ENCODE data around the gene TP73. TPM values are rescaled to one million over a fixed set of nuclear protein-coding genes. Genes with fewer than 3 reads are reported as not detected.
"Not testable (repeated sequence)": the region's sequence is repeated elsewhere in the genome, so short reads cannot be mapped to it uniquely, and the experiment has no call there.

Gene TP73
- polyA plus RNA-seq, 1 donor from 2014 or later: not detected

- Histone ChIP-seq H3K4me2 (ENCODE audit: low read length) (no peak overlapping the region), H2AFZ (ENCODE audit: low read depth, low read length) (peak overlapping the region; percentile 36), H3K9me2 (ENCODE audit: insufficient read depth, low read length) (no peaks in the 10 kb centered on the region), H4K20me1 (ENCODE audit: insufficient read depth) (no peaks in the 10 kb centered on the region), H3K27me3 (ENCODE audit: insufficient read depth, low read depth, low read length) (no peaks in the 10 kb centered on the region), H3K27ac (ENCODE audit: low read length) (no peak overlapping the region), H3K36me3 (ENCODE audit: insufficient read depth, low read length) (no peaks in the 10 kb centered on the region), H3K9ac (ENCODE audit: low read length) (peak overlapping the region; percentile 75), H3K9me3 (ENCODE audit: low read length) (no peaks in the 10 kb centered on the region), H3F3A (ENCODE audit: insufficient read depth, low read length, poor library complexity, severe bottlenecking) (no peaks in the 10 kb centered on the region), H3K79me2 (replicated peaks; ENCODE audit: insufficient read depth, low read length) (peaks cover 5% of the 10 kb centered on the region), H3K4me3 (ENCODE audit: low read length) (peak overlapping the region; percentile 91)
- TF ChIP-seq, protein P1, sequence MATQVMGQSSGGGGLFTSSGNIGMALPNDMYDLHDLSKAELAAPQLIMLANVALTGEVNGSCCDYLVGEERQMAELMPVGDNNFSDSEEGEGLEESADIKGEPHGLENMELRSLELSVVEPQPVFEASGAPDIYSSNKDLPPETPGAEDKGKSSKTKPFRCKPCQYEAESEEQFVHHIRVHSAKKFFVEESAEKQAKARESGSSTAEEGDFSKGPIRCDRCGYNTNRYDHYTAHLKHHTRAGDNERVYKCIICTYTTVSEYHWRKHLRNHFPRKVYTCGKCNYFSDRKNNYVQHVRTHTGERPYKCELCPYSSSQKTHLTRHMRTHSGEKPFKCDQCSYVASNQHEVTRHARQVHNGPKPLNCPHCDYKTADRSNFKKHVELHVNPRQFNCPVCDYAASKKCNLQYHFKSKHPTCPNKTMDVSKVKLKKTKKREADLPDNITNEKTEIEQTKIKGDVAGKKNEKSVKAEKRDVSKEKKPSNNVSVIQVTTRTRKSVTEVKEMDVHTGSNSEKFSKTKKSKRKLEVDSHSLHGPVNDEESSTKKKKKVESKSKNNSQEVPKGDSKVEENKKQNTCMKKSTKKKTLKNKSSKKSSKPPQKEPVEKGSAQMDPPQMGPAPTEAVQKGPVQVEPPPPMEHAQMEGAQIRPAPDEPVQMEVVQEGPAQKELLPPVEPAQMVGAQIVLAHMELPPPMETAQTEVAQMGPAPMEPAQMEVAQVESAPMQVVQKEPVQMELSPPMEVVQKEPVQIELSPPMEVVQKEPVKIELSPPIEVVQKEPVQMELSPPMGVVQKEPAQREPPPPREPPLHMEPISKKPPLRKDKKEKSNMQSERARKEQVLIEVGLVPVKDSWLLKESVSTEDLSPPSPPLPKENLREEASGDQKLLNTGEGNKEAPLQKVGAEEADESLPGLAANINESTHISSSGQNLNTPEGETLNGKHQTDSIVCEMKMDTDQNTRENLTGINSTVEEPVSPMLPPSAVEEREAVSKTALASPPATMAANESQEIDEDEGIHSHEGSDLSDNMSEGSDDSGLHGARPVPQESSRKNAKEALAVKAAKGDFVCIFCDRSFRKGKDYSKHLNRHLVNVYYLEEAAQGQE (IDR thresholded peaks at IDR 0.05; ENCODE audit: borderline replicate concordance): no peak
- TF ChIP-seq RAD21 (conservative IDR thresholded peaks at IDR 0.05) (no peak), CTCF (IDR thresholded peaks at IDR 0.05; ENCODE audit: poor library complexity, severe bottlenecking) (no peak), MXI1 (conservative IDR thresholded peaks at IDR 0.05; ENCODE audit: poor library complexity, severe bottlenecking) (no peak), TAF1 (IDR thresholded peaks at IDR 0.05; ENCODE audit: low read depth) (no peak), EP300 (conservative IDR thresholded peaks at IDR 0.05; ENCODE audit: poor library complexity, severe bottlenecking) (no peak), SMC3 (conservative IDR thresholded peaks at IDR 0.05; ENCODE audit: poor library complexity) (no peak), POLR2AphosphoS5 (IDR thresholded peaks at IDR 0.05) (no peak), EZH2 (IDR thresholded peaks at IDR 0.05; ENCODE audit: borderline replicate concordance, insufficient read depth, low read length, poor library complexity, severe bottlenecking) (no peak)
These were observed 95.6 kb downstream of the TP73 start for GRCh38 chr1:3747903-3748302.

DNA sequence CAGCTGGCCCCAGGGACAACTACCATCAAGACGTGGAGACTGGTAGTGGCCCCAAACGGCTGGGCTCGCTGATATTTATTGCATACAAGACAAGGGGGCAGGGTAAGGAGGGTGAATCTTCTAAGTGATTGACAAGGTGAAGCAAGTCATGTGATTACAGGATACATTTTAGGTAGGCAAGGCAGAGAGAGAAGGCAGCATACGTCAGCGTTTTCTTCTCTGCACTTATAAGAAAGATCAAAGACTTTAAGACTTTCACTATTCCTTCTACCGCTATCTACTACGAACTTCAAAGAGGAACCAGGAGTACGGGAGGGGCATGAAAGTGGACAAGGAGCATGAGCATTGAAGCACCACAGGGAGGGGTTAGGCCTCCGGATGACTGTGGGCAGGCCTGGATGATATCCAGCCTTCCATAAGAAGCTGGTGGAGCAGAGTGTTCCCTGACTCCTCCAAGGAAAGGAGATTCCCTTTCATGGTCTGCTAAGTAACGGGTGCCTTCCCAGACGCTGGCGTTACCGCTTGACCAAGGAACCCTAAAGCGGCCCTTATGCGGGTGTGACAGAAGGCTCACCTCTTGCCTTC lies 96.1 kb downstream of the TP73 start:
- H3F3A ChIP-seq (ENCODE audit: insufficient read depth, low read length, poor library complexity, severe bottlenecking); H2AFZ ChIP-seq (ENCODE audit: low read depth, low read length); H3K4me2 ChIP-seq (ENCODE audit: low read length); H3K27me3 ChIP-seq (ENCODE audit: insufficient read depth, low read depth, low read length); H3K9me3 ChIP-seq (ENCODE audit: low read length); H3K4me3 ChIP-seq (ENCODE audit: low read length); H3K9me2 ChIP-seq (ENCODE audit: insufficient read depth, low read length); H3K27ac ChIP-seq (ENCODE audit: low read length); H3K79me2 ChIP-seq (replicated peaks; ENCODE audit: insufficient read depth, low read length); H3K36me3 ChIP-seq (ENCODE audit: insufficient read depth, low read length); H3K9ac ChIP-seq (ENCODE audit: low read length); H4K20me1 ChIP-seq (ENCODE audit: insufficient read depth): not testable (repeated sequence)

GRCh38 chr1:3749512-3749911 lies 97.2 kb downstream of the TP73 start:
- Histone ChIP-seq H3K4me2 (ENCODE audit: low read length) (no peak overlapping the region), H3K36me3 (ENCODE audit: insufficient read depth, low read length) (no peaks in the 10 kb centered on the region), H3K79me2 (replicated peaks; ENCODE audit: insufficient read depth, low read length) (peaks cover 5% of the 10 kb centered on the region), H2AFZ (ENCODE audit: low read depth, low read length) (no peak overlapping the region), H3K9me2 (ENCODE audit: insufficient read depth, low read length) (no peaks in the 10 kb centered on the region), H4K20me1 (ENCODE audit: insufficient read depth) (no peaks in the 10 kb centered on the region), H3K27me3 (ENCODE audit: insufficient read depth, low read depth, low read length) (no peaks in the 10 kb centered on the region), H3F3A (ENCODE audit: insufficient read depth, low read length, poor library complexity, severe bottlenecking) (no peaks in the 10 kb centered on the region), H3K9me3 (ENCODE audit: low read length) (no peaks in the 10 kb centered on the region), H3K9ac (ENCODE audit: low read length) (no peak overlapping the region), H3K27ac (ENCODE audit: low read length) (no peak overlapping the region), H3K4me3 (ENCODE audit: low read length) (no peak overlapping the region)
- no peak for TF ChIP-seq EZH2 (IDR thresholded peaks at IDR 0.05; ENCODE audit: borderline replicate concordance, insufficient read depth, low read length, poor library complexity, severe bottlenecking)
- TF ChIP-seq, protein P1 (IDR thresholded peaks at IDR 0.05; ENCODE audit: borderline replicate concordance): no peak
- TF ChIP-seq TAF1 (IDR thresholded peaks at IDR 0.05; ENCODE audit: low read depth): no peak
- TF ChIP-seq SMC3 (conservative IDR thresholded peaks at IDR 0.05; ENCODE audit: poor library complexity): no peak
- no peak for TF ChIP-seq CTCF (IDR thresholded peaks at IDR 0.05; ENCODE audit: poor library complexity, severe bottlenecking)
- TF ChIP-seq EP300 (conservative IDR thresholded peaks at IDR 0.05; ENCODE audit: poor library complexity, severe bottlenecking): no peak
- TF ChIP-seq MXI1 (conservative IDR thresholded peaks at IDR 0.05; ENCODE audit: poor library complexity, severe bottlenecking): no peak
- TF ChIP-seq RAD21 (conservative IDR thresholded peaks at IDR 0.05): no peak
- no peak for TF ChIP-seq POLR2AphosphoS5 (IDR thresholded peaks at IDR 0.05)

Data from neural cell (in vitro differentiated cells).